Activated CD4-positive, CD25-positive, alpha-beta regulatory T cell treated with anti-CD3 and anti-CD28 coated beads, Interleukin-2, amount 50 U/mL, for 24 hours (primary cell): ENCODE data around the gene MAD1L1.
"Not testable (repeated sequence)": the region's sequence is repeated elsewhere in the genome, so short reads cannot be mapped to it uniquely, and the experiment has no call there.

Experiments used
- ATAC-seq, 2 donors: fragments of 150-1000 bp; cut with Tn5 transposase; one replicate each; pipeline ENCODE4 v1.10.0; 2021; ENCODE audit warnings: mild to moderate bottlenecking in 1 of 2, moderate library complexity in 1 of 2

Gene MAD1L1

DNA sequence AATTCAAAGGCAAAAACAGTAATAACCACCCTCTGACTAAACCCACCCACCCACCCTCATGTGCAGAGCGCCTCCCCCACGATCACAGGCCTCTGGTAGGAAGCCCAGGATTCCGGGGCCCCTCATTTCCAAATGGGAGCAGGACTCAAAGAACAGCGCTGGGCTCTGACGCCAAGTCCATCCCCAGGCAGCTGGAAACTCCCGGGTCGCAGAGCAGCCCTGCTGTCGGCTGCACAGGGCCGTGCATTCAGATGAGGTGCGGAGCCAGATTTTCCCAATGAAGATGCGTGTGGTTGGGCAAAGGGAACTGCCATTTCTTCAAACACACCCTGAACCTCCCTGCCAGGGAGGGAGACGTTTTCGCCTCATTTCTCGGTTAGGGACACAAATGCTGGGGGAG lies 152.3 kb downstream of the MAD1L1 start:
- ATAC-seq, result no peak

DNA sequence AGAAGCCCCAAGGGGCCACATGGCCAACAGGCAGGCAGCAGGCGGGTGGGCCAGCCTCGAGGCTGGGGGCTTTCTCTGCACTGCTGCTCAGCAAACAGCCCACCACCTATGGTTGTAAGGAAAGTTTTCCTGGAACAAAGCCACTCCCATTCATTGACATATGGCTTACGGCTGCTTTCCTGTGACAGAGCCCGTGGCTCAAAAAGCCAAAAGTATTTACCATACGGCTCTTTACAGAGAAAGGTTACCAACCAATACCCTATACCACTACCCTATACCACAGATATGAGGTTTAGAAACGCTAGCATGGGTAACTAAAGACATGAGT lies 152.7 kb downstream of the MAD1L1 start:
- no peak for ATAC-seq

DNA sequence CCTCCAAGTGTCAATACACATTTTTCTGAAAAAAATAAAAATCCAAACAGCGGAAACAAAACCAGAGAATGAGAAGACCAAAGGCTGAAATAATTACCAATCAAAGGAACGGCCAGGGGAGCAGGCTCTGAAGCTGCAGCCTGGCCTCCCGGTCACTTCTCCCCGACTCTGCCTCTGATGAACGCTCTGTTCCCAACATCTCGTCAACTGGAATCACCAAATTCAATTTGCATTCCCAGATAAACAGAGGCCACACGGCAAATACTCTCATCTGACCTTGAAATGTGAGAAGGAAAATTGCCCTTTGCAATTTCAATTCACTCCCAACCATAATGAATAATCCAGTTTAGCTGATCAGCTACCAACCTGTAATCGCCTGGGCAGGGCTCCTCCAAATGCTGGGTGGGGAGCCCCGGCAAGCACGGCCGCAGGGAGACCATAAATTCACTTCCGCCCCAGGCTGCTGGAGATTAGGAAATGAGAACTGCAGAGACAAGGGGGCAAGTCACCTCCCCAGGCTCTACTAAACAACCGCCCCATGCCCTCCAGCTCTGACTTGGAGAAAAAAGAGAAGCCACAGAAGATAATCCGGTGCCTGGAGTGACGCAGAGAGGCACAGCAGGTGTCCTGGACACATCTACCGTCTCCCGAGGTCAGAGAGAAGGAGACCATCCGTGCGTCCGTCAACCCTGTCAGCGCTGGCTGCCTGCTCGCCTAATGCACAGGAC lies 153.2 kb downstream of the MAD1L1 start:
- ATAC-seq, result no peak

DNA sequence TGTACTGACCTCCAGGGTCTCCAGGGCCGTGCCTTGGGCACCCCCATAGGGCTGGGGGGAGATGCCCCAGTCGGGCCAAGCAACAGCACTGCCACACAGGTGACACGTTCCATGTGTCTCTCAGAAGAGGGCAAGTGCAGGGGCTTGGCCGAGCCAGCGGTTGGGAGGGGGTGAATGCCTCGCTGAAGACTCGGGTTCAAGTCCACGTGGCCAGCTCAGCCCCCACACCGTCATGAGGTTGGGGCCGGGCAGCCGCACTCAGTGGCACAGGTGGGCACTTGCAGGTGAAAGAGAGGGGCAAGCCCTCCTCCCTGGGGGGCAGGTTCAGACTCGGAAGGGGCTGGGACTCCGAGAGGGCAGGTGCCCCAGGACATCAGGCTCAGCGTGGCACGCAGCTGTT lies 153.8 kb downstream of the MAD1L1 start:
- no peak for ATAC-seq

DNA sequence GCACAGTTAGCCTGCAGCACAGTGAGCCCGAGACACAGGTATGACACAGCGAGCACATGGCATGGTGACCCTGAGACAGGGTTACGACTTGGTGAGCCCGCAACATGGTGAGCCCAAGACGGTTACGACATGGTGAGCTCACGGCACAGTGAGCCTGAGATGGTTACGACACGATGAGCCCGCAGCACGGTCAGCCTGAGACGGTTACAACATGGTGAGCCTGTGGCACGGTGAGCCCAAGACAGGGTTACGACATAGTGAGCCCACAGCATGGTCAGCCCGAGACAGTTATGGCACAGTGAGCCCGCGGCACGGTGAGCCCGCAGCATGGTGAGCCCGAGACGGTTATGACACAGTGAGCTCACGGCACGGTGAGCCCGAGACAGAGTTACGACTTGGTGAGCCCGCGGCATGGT lies 156.1 kb downstream of the MAD1L1 start:
- ATAC-seq, result no peak

DNA sequence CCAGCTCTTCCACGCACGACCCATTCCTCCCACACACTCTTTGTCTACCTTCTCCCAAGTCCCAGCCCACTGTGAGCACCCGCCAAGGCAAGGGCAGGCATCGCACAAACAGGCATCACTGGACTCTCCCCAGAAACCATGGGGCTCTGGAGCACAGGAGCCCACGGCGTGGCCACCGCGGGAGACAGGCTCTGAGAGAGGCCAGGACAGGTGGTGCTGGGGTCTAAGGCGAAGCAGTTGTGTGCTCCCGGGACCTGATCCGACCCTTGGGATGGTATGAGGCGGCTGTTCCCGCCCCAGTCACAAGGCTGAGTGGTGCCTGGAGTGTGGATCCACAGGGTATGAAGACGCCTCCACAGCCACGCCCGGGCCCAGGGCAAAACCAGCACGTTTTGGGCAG lies 156.9 kb downstream of the MAD1L1 start:
- no peak for ATAC-seq

DNA sequence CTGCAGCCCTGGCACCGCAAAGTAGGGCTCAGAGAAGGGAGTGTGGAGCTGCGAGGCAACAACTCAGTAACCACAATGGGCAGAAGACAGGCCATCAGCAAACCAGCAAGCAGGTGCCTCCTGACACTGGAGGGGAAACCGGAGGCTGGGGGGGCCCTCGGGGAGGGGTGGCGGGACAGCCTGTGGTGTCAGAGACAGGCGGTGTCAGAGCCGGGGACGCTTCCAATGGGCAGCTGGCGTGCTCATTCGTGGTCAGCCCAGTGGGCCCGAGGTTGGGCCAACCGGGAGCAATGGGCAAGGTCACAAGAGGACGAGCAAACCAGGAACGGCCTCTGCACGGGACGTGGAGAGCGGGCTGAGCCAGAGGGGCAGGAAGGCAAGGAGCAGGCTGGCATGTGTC lies 158.1 kb downstream of the MAD1L1 start:
- no peak for ATAC-seq

DNA sequence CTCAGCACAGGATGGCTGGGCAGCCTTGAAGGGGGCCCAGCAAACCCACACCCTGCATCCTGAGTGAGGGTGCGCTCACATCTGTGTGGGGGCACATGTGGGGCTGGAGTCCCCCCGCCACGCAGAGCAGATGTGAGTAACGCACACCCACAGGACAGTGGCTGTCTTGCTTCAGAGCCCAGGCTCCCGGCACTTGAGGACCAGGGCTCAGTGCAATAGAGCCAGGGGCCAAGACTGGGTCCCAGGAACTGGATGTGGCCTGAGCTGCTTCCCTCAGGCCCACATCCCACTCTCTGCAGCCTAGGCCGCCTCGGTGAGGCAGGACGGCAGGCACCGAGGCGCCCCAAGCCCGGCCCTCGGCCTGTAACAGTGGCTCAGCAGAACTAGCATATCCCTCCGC lies 159.9 kb downstream of the MAD1L1 start:
- no peak for ATAC-seq

DNA sequence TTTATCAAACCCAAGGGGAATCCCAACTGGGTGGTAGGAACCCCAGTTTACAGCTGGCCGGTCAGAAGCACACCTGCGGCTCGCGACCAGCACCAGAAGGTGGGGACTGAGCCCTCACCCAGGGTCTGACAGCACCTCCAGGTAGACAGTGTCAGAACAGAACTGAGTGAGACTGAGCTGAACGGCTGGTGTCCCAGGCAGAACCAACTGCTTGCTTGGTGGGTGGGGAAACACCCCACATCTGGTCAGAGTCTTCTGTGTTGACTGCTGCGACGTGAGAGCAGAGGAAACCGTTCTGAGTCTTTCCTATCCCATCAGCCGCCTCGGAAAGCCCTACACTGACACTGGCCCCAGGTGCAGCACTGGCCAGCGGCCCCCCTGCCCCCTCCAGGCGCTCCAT lies 160.7 kb downstream of the MAD1L1 start:
- peak; percentile 74 to 77 for ATAC-seq

DNA sequence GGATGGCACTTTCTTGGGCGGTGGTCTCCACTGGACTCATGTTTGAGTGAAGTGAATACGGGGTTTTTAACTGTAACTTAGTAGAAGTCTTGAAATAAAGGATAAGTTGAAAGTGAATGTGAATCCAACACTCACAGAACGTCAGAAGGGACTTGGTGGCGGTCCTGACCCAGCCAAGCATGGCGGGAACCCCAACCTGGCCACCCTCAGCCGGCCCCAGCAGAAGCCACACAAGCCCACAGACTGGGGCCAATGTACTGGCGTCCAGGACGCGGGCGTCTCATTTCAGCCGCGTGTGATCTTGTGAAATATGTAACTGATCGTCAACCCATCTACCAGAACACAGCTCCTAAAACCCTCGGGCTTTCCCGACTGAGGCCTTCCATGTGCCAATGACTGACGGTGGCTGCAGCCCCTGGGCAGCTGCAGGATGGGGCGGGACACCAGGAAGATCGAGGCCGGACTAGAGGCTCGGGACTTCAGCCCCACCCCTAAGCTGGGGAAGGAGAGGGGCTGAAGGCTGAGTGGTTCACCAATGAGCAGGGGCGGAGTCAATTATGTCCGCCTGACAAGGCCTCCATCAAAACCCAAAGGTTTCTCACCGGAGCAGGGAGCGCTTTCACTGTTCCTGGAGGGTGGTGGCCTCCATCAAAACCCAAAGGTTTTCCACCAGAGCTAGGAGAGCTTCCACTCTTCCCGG lies 161.5 kb downstream of the MAD1L1 start:
- no peak for ATAC-seq

DNA sequence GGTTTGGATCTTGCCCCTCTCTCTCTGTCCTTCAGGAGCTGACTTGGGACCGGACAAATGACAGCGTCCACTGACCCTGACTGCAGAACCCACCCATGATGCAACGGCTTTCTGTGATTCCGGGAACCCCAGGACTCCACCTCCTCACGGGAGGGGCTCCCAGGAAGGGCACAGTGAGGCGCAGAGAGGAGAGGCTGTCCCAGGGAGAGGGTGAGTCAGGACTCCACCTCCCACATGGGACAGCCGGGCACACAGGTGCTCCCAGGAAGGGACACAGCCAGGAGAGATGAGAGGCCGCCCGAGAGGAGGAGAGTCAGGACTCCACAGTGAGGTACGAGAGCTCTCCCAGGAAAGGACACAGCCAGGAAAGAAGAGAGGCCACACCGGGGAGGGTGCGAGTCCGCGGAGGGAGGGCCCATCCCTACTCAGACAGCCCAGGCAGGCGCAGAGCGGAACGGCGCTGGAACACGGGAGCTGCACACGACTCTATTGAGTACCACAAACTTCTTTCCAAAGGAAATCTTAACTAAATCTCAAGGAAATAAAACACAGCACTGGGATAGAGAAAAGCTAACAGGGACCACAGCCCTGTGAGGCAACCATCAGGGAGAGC lies 162.5 kb downstream of the MAD1L1 start:
- ATAC-seq, result no peak

DNA sequence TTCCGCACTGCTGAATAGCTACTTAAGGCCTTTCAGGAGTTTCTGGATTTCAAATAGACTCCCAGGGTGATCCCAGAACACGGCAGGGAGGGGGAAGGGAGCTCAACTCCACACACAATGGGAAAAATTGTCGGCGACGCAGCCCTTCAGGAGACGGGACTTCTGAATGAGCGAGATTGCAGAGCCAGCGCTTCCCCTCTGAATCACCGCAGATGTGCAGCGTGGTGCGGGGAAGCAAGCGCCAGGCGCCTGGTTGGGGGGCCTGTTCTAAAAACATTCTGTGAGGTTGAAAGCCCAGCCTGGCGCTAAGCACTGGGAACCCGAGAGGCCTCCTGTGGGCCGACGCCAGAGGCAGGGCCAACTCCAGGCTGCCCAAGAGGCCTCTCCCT lies 163.3 kb downstream of the MAD1L1 start:
- no peak for ATAC-seq

DNA sequence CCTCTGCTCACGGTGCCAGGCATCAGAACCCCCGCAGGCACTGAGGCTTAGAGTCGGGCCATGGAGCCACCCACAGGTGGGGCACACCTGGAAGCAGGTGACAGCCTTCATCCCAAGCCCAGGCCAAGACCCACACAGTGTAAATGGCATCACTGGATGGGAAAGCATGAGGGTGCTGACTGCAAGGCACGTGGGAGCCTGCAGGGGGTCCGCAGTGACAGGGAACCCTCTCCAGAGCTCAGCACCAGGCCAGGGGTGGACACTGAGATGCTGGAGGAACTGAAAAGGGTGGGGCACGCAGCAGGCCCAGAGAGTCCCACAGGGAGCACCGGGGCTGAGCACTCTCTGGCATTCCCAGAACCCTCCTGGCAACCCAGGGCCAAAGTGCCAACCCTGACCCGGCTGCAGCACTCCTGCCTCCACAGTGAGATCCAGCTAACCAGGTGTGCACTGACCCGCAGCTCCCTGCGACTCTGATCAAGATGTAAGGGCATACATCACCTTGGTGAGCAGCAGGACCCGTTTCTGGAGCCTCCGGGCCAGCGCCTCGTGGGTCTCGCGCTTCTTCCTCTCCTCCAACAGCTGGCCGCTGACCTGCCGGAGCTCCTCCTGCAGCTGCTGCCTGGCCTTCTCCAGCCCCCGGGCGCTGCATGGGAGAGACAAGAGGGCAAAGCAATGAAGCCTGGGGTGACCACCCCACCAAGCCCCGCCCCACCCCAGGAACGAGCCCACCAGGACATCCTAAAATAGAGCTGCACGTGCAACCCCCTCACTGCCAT lies 163.9 kb downstream of the MAD1L1 start:
- no peak for ATAC-seq

DNA sequence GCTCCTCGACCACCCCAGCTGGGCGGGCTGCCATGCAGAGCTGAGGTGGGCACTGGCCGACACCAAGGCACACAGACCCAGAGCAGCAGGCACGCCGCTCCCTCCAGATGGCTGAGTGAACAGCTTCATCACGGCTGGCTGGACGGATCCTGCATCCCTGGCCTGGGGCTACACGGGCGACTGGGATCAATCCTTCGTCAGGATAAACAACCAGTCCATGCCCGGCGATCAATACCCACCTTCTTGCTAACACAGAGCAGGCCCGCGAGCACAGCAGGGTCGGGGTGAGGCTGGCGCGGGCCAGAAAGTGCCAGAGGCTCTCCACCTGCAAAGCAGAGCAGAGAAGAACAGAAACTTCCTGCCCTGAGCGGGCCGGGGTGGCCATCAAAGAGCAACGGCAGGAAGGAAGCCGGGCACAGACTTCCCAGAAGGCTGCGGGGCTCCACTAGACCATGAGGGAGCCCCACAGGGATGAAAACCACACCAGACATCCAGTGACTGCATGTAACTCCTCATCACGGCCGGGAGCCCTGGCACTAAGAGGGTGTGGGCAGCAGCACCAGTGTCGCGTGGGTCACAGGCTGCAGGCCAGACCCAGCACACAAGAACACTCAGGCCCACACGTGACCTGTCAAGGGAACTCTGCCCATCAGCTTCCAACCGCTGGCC lies 166.4 kb downstream of the MAD1L1 start:
- ATAC-seq, result peak; percentile 46 to 55

DNA sequence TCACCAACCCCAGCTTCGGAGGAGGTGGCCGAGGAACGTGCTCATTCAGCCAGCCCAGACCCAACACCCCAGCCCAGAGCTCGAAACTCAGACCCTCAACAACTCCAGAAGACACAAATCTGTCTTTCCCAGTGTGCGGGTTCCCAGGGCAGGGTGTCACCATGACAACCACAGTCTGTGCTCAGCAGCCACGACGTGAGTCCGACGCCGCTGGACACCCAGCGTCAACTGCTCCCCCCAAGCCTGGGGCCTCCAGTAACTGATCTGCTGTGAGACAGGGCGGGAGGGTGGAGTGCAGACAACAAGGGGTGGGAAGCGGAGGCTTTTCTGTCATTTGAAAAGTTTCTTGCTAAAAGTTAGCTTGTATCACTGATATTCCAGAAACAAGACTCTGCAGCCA lies 167.2 kb downstream of the MAD1L1 start:
- ATAC-seq, result no peak

DNA sequence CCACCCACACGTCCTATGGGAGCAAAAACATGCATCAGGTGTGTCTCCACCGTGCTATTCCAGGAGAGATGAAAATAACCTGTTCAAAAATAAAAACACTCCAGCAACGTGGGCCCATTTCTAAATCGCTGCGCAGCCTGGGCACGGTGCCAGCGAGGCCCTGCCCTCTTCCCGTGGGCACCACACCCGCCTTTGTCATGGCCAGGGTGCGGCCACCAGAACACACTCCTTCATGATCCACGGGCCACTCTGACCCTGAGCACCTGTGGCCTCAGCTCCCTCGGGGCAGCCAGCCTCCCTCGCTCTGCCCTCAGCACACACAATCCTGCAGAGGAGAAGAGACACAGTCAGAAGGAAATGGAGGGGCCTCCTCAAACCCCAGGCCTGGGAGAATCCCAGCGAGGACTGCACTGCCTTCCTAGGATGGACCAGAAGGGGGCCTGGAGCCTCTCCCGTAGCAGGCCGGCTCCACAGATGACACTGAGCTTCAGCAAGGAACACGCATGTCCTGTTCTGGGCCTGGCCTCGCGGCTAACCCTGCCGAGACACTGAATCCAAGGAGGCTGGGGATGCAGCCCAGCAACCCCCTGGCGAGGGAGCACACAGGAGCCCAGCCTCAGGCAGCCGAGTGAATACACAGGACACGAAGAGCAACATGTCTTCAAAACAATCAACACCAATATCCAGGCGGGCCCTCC lies 169.0 kb downstream of the MAD1L1 start:
- ATAC-seq, result no peak

DNA sequence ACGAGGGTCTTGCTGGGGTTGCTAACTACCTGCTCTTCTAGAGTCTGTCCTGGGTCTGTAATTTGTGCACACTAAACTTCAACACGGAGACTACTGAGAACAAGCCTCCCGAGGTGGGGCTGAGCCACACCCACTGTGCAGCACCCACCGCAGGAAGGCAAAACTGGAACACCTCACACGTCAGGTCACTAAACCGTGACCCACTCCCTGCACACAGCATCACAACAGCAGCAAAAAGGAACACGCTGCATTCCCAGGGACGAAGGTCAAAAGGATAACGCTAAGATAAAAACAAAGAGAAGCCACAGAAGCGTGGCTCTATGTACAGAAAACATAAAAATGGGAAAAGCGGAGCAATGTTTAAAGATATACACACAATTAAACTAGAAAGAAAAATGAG lies 170.1 kb downstream of the MAD1L1 start:
- ATAC-seq, result no peak

DNA sequence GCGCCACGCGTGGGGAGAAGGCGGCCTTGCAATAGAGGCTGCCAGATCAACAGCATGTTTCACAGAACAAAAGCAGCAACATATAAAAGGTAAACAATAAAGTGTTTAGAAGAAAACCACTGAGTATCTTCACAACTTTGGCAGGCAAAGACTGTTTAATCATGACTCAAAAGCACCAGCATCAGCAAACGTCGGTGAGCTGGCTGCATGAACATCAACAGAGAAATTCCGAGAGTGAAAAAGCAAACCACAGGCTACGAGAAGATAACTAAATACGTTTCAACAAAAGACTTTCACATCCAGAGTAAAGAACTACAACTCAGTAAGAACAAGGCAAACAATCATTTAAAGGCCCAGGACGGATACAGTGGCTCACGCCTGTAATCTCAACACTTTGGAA lies 172.0 kb downstream of the MAD1L1 start:
- no peak for ATAC-seq

DNA sequence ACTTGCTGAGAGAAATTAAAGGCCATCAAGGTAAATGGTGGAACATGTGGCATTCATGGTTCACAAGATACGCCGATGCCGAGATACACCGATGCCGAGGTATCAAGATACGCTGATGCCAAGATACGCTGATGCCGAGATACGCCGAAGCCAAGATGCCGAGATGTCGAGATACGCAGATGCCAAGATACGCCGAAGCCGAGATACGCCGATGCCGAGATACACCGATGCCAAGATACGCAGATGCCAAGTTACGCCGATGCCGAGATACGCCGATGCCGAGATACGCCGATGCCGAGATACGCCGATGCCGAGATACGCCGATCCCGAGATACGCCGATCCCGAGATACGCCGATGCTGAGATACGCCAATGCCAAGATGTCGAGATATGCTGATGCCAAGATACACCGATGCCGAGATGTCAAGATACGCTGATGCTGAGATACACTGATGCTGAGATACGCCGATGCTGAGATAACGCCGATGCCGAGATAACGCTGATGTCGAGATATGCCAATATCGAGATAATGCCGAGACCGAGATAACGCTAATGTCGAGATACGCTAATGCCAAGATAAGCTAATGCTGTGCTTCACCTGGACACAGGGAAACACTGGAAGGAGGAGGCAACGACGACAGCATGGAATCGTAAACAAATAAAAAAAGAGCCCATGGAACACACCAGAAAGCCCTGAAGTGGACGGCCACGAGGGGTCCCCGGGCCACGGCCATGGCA lies 172.6 kb downstream of the MAD1L1 start:
- no peak for ATAC-seq

DNA sequence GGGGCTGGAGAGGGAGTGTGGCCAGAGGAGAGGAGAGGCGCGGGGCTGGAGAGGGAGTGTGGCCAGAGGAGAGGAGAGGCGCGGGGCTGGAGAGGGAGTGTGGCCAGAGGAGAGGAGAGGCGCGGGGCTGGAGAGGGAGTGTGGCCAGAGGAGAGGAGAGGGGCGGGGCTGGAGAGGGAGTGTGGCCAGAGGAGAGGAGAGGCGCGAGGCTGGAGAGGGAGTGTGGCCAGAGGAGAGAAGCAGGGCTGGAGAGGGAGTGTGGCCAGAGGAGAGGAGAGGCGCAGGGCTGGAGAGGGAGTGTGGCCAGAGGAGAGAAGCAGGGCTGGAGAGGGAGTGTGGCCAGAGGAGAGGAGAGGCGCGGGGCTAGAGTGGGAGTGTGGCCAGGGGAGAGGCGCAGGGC lies 174.5 kb downstream of the MAD1L1 start:
- ATAC-seq, result not testable (repeated sequence)

DNA sequence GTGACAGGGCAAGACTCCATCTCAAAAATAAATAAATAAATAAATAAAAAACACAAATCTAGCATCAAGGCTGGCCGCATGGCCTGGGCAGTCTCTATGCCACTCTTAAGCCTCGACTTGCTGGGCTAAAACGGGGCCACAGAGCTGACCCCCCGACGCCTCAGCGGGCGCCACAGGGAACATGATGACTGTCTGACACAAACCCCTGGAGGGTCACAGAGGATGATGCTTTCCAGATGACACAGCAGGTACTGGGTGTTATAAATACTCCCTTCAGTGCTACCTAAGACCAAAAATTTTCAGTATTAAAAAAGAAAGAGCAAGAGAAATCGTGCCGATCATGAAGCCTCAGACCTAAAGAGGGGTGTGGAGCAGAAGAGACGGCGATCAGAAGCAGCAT lies 176.8 kb downstream of the MAD1L1 start:
- peak in 1 of 2 donors; percentile 20 for ATAC-seq

DNA sequence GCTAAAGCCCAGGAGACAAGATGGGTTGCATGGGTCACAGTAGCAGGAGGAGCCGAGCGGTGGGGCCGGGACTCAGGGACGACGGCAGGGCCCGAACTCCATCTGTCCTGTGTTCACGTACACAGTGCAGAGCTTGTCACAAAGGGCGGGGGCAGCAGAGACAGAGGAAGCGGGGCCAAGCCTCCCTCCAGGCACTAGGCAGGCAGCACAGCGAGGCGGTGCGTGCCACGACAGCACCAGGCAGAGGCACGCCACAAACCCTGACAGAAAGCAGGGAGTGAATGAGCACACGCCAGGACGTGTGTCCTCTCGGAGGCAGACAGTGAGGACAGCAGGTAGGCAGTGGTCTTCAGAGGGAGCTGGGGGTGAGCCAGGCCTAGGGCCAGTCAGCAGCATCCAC lies 177.8 kb downstream of the MAD1L1 start:
- no peak for ATAC-seq
